NCI-H526 (cell line): Measurements from ENCODE around the gene QSOX2.
"Not testable (repeated sequence)": the region's sequence is repeated elsewhere in the genome, so short reads cannot be mapped to it uniquely, and the experiment has no call there.

ENCODE experiments used
- DNase-seq, 2 experiments: peaks; one replicate each; lab custom pipeline; 2025; lab: John Stamatoyannopoulos, UW

The QSOX2 gene

DNA sequence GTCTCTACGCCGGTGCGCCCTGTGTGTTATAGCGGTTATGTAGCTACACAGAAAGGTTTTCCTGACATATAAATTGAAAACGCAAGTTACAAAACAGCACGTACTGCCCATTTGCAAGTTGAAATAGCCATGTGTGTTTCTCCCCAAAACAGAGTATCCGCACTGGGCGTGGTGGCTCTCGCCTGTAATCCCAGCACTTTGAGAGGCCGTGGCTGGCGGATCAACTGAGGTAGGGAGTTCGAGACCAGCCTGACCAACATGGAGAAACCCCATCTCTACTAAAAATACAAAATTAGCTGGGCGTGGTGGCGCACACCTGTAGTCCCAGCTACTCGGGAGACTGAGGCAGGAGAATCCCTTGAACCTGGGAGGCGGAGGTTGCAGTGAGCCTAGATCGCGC, 21.0 kb upstream of the QSOX2 start:
- not testable (repeated sequence) for DNase-seq

DNA sequence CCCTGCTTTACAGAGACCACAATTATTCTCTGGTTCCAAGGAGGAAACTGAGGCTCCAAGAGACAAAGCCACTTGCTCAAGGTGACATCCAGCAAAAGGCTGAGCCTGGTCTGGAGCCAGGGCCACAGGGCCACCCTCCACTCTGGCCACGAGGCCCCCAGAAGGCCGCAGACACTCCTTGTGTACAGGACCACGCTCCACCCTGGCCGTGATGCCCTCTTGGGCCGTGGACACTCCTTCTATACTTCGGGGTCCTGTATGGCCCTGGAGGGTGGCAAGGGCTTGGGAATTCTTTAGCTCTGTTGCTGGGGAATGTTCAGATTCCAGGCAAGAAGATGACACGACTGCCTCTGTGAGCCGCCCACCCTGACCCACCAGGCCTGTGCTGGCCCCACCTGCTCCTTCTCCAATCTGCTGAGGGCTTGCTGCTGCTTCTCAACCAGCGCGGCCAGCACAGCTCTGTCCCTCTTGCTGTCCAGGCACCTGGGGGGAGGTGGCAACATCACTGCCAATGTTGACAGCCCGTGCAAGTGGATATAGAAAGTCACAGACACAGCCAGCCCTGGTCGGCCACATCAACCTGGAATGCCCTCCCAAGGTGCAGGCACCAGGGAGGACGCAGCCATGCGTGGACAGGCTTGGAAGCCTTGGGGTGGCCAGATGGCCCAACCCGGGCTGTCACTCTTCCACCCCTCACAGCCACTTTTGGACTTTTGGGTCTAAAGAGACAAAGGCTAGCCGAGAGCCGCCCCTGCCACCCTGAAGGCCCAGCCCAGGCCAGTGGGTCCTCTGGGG, 20.1 kb upstream of the QSOX2 start:
- DNase-seq = no peak

DNA sequence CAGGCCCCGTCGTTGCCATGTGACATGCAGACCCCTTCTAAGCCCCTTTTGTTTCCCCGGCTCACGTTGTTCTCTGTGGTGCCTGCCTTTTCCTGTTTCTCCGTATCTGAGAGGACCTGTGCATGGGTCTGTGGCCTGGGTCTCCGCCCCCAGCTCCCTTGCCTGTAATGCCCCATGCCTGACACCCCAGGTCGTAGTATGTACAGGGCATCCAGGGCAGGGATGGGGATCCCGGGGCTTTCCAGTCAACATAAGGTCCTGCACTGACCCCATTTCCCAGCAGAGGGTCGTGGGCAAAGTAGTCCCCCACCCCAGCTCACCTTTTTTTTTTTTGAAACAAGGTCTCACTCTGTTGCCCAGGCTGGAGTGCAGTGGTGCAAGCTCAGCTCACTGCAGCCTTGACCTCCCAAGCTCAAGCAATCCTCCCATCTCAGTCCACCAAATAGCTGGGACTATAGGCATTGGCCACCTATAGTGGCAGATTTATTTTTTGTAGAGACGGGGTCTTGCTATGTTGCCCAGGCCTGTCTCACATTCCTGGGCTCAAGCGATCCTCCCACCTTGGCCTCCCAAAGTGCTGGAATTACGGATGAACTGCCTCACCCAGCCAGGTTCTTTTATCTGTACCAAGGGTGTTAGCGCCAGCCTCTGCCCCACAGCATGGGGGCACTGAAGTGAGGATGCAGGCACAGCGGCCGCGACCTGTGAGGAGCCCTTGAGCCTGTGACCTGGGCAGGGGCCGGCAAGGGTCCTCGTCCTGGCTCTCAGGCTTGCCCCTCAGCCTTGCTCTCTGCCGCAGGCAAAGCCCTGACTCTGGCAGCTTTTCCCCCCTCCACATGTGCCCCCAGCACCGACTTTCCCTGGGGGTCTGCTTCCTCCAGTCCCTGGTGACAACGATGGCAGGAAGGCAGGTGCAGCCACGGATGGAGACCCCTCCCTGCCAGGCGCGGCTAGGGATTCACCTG, 19.1 kb upstream of the QSOX2 start:
- DNase-seq = no peak

DNA sequence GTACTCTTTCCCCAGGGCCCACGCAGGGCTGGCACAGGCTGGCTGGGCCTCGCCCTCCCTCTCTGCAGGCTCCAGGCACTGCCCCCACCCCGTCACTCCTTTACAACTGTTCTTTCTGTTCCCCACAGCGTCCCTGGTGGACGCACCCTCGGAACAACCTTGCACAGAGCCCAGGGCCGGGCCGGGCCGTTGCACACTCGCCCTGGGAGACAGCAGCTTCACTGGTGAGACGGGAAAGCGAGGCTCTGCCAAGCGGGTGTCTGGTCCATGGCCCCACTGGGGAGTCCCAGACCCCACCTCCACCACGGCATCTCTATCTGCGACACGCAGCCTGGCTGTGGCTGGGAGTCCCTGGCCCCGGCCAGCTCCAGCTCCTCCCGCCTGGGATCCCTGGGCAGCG, 18.4 kb upstream of the QSOX2 start:
- DNase-seq = peak in 1 of 2 experiments; percentile 27

DNA sequence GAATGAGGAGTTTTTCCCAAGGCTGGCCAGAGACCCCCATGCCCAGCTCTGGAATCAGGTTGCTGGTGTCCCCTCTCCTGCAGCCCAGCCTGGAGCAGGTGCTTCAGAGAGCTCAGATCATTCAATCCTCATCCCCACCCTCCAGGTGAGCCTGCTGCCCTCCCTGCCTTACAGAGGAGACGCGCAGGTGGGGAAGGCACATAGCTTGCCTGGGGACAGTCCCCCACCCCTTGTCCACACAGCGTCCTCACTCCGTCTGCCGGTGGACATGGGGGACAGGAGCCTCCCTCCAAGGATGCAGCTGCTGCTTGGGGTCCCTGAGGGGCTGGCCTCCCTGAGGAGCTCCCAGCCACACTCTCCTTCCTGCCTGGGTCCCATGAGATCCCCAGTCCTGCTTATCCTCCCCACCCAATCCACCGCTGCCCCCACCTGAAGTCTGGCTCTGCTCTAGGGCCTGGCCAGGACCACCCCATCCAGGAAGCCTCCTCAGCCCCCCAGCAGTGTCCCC, 17.1 kb upstream of the QSOX2 start:
- no peak for DNase-seq

DNA sequence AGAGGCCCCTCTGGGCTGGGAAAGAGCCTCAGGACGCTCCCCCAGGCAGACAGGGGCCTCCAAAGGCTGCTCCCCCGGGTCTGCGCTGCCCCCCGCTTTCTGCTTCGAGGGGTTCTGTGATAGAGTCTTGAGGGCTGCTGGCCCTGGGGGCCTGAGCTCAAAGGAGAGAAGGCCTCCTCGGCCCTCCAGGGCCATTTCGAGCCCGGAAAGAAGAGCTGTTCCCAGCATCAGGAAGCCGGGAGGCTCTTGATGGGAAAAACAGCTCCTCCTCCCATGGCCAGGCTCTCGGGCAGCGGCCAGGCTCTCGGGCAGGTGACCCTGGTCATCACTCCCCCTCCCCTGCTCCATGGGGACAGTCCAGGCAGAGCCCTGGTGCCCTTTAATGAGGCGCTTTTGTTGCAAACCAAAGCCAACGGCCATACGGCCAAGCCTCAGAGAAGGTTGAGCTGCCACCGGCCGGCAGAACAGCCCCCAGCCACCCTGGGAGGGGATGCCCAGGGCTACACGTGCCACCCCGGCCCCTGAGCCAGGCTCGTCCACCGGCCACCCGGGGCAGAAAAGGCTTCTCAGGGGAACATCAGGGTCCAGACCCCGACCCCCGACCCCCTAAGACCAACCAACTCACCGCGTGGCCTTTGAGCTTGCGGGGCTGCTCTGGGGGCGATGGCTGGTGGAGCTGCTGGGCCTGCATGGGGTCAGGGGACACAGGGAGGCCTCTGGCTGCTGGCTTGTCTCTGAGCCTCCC, 16.2 kb upstream of the QSOX2 start:
- no peak for DNase-seq

DNA sequence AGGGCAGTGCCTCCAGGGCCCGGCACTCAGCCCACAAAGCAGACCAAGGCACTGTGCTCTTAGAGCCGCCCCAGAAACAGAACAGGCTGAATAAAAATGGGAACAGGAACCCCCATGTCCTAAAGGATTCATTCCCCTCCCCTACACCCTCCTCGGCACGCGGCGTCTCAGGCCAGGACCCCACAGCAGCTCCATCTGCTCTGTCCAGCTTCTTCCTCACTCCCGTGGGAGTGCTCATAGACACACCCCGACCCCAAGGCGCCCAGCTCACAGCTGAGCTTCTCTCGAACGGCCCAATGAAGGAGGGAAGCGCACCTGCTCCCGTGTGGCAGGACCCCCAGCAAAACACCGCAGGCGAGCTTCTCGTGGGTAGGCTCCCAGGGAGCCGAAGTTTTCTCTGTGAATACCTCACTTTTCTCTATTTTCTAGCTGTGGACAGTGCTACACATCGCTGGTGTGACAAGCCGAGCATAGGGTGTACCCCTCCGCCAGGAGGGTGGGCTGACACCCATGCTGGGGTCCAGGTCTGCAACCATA, 15.4 kb upstream of the QSOX2 start:
- DNase-seq = no peak

DNA sequence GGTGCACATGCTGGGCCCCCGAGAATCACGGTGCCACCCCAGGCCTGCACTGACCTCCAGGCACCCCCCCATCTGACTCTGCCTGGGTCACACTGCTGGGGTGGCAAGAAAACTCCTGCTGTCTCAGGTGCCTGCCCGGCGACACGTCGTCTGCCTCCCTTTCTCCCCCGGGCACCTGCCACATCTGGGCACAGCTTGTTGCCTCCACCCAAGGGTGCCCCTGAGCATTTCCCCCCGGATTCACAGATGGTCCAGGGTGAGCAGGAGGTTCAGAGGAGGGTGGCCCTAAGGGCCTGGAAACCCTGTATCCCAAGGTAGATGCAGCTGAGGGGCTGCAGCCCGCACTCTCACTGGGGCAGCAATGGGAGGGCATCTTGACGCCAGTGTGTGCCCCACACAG, 14.9 kb upstream of the QSOX2 start:
- no peak for DNase-seq

DNA sequence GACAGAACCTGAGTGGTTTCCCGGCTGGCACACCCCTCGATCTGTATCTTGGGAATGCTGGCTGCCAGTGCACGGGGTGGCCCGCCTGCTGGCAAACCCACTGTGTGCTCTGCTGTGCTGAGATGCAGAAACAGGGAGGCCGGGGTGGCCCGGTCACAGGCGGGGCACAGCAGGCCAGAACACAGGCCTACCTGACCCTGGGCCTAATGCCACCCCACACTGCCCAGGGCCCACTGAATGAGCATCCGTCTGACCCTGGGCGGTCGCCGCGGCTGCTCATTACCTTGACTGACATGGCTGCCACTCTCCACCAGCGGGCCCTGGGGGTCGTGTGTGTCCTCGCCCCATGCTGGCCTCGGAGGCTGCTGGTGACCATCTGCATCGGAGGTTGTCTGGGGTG, 14.2 kb upstream of the QSOX2 start:
- DNase-seq = no peak

DNA sequence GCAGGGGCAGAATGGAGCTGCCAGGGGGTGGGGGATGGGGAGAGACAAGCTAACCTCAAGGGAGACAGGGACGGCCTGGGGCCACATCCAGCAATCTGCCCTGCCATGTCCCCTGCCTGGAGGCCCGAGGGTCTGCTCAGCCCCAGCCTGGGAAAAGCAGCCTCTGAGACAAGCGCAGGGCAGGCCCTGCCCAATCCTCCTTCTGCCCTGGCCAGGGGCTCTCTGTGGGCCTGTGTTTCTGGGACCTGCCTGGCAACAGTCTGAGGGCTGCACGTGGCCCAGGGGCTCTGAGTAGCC, 13.9 kb upstream of the QSOX2 start:
- DNase-seq = no peak

DNA sequence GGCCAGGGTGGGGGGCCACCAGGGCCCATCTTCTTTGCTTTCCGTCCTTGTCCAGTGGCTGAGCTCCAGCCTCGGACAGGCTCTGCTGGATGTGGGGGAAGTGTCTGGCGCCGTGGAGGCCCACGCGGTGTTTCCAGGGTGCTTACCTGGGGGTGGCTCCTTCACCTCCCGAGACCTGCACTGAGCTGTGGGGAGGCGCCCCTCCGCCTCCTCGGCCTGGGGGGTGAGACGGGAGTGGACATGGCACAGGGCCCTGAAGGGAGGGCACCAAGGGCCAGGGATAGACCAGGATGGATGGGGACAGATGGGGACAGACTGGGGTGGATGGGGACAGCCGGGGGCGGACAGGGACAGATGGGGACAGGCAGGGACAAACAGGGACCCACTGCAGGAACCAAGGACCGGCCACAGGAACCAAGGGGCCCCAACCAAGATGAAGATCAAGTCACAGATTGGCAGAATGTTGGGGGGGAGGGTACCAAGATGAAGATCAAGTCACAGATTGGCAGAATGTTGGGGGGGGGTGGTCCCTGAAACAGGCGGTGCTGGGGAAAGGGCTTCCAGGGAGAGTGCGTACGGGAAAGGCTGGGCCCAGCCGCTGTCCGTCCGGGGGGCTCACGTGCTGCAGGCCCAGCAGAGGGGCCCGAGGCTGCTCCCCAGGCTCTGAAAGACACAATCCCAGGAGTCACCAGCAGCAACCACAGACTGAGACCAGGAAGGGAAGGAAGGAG, 13.3 kb upstream of the QSOX2 start:
- DNase-seq = no peak

DNA sequence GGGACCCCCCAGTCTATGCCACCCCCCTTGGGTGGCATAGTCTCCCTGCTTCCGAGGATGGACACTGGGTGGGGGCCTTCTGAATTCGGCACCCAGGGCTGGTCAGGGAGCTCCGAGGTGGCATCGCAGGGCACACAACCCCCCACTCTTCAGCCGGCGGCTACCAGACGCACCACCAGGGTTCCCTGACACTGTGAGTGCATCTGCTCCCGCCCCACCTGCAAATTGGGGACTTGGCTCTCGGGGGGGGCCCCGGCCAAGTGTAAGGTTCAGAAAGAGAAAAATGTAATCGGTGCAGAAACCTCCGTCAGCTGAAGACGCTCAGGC, 12.7 kb upstream of the QSOX2 start:
- DNase-seq = no peak

DNA sequence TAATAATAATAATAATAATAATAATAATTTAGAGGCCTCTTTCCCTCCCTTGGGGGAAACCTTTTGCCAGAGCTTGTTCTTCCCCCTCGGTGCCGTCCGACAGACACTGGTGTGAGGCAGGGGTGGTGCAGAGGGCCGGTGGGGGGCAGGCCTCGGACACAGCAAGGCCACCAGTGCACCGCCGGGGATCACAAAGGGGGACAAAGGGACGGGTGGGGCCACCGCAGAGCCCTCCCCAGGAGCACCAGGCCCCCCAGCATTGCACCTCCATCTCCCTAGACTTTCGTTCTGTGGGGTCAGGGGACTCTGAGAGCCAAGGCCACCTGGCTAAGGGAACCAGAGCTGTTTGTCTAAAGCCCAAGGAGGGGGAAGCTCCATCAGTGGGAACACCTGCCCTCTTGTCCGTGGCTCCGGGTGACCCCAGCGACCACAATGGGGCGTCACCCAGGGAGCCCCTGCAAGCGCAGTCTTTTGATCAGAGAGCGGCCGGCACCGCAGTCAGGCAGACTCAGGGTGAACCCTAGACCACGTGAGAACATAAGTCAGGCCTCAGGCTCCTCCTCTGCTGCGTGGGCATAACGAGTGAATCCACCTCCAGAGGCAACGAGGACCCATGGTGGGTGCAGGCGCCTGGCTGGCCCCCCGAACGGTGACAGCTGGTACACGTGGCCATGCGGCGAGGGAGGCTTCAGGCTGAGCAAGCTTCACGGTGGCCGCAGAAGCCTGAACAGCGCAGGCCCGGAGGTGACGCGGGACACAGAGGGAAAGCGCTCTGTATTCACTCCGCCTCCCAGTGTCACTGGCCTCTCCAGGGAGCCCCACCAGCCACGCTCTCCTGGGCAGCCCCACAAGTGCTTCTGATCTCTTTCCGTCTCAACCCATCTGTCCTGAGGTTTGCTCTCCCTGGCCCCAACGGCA, 12.0 kb upstream of the QSOX2 start:
- no peak for DNase-seq

DNA sequence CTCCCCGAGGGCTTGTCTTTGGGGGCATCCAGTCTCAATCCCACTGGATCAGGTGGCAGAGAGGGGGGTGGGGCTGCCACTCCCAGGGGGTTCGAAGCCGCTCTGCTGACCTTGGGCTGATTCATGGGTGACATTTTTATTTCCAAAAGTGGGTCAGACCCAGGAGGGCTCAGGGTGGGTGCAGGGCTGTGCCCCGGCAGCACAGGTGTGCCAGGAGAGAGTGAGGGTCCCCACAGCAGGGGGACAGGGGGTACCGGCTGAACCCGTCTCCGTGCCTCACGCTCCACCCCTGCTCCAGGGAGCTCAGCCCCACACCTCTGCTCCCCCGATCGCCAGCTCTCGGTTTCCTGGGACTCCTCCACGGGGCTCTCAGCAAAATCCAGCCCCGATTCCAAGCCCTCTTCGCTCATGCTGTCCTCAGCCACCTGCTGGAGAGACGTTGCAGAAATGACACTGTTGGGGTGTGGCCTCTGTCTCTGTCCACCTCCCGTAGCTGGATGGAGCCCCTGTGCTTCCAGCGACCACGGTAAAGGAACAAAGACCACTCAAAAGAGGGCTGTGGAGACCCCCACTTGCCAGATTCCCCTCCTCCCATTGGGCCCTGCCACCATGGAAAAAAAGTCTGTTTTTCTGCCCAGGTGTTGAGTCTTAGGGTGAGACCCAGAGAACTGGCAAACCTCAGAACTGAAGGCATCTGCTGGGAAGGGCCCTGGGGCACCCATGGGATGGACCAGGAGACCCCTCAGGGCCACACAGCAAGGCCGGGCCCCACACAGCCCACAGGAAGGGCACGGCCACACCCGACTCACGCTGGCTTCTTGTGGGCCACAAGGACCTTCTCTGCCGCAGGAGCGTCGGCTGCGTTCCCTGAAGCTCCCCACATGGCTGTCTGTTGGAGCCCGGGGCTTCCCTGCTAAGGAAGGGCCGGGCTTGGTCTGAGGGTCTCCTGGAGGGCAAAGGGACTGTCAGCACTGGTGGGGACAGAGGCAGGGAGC, 10.6 kb upstream of the QSOX2 start:
- DNase-seq = peak in 1 of 2 experiments; percentile 38

DNA sequence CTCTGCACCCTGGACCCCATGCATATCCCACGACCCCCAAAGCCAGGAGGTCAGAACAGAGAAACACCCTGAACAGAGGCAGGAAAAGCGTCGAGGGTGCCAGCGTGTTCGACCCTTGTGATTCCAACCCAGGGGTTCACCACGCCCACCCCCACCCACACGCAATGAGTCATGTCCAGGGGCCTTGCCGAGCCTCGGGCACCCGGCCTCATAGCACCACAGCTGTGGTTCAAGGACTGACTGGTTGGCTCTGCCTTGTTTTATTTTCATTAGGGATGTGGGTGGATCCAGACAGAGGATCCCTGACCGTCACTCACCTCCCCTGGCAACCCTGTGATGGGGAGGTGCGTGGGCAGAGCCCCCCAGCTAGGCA, 9.5 kb upstream of the QSOX2 start:
- DNase-seq = no peak

DNA sequence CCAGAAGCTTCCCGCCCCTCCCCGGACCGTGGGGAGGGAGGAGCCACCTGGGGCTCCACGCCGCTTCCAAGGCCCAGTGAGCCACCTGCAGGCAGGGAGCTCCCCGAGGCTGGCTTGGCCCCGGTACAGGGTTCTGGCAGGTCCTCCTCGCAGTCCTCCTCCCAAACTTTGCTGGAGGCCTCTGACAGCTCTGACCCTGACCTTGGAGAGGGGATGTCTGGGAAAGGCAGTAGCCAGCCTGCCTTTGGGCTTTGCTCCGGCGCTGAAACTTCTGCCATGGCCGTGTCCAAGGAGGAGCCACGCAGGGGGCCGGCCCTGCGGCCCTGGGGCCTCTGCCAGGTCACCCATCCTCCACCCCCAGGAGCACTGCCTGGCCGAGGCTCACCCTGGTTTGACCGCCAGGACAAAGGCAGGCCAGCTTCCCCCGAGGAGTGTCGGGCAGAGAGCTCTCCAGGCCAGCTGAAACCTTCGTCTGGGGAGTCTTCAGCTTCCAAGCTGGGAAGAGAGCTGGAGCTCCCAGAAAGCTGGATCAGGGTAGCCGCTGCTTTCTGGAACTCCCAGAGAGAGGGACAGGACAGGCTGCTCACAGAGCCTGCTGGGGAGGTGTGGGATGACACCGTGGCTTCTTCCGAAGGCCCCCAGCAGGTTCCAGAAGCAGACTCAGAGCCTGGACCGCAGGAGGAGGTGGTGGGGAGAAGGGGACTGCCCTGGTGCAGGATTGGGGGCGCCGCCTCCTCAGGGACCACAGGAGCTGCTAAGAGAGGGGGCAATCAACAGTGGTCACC, 9.0 kb upstream of the QSOX2 start:
- DNase-seq = no peak

DNA sequence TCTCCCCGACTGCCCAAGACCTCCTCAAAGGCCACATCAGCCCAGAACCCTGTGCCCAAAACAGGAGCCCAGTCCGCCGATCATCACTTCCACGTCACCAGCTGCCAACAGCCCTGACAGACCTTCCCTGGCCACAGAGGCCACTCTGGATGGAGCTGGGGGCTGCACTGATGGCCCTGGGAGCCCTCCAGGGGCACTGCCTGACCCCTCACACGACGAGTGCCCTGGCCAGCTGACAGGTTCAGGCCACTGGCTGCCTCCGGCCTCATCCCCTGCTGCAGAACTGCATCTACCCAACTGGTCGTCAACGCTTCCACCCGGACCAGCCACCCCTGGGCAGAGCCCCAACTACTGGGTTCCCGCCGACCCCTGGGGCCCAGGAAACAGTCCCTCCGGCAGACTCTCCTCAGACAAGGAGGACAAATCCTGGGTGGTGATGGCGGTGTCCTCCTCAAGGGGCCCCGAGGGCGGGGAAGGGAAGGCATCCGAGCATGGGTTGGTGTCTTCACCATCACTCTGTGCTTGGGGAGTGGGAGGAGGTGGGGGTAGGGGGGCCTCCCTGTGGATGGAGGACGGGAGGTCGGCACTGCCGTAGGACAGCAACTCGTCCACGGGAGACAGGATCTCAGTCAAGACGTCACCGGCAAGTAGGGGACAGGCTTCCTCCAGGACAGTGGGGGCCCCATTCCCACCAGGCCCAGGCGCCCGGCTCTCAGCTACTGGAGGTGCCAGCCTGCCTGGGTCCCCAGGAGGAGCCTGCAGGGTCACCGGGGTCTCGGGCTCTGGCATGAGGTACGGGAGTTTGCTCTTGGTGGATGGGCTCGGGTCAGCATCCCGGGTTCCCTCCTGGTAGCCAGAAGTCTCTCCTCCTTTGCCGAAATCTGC, 7.9 kb upstream of the QSOX2 start:
- DNase-seq = no peak
